ENCODE data around the gene RAB40B. TPM values are rescaled to one million over a fixed set of nuclear protein-coding genes. Genes with fewer than 3 reads are reported as not detected.

RAB40B gene
- total and polyA plus RNA-seq, 2 of the 13 experiments (the other 11 are each of a cell fraction or from before 2014, with no cell fraction given): 6.2 to 6.5 TPM

GRCh38 chr17:82691714-82692113 lies 6.8 kb downstream of the RAB40B start:
- FAIRE-seq: no peak
- H3K4me2 ChIP-seq (ENCODE audit: low read depth, low read length): no peak overlapping the region
- no peak overlapping the region for H3K27ac ChIP-seq (ENCODE audit: extremely low read length, insufficient read depth, low read length)
- H3K4me1 ChIP-seq (ENCODE audit: insufficient read depth, low read length): peaks cover 16% of the 10 kb centered on the region
- H3K9ac ChIP-seq (ENCODE audit: insufficient read depth, low read depth, low read length): no peak overlapping the region
- intact Hi-C loops (cut with micrococcal nuclease; ENCODE audit: unreplicated experiment): no loop called here
- TF ChIP-seq MED13 (CRISPR knock-in tag; IDR thresholded peaks at IDR 0.05): no peak
- no peak for TF ChIP-seq MATR3 (CRISPR knock-in tag; IDR thresholded peaks at IDR 0.05)
- no peak for TF ChIP-seq RAD51 (IDR thresholded peaks at IDR 0.05; ENCODE audit: borderline replicate concordance)
- TF ChIP-seq, protein P1, sequence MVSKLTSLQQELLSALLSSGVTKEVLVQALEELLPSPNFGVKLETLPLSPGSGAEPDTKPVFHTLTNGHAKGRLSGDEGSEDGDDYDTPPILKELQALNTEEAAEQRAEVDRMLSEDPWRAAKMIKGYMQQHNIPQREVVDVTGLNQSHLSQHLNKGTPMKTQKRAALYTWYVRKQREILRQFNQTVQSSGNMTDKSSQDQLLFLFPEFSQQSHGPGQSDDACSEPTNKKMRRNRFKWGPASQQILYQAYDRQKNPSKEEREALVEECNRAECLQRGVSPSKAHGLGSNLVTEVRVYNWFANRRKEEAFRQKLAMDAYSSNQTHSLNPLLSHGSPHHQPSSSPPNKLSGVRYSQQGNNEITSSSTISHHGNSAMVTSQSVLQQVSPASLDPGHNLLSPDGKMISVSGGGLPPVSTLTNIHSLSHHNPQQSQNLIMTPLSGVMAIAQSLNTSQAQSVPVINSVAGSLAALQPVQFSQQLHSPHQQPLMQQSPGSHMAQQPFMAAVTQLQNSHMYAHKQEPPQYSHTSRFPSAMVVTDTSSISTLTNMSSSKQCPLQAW (CRISPR knock-in tag; IDR thresholded peaks at IDR 0.05): no peak
- TF ChIP-seq FOSL1 (CRISPR knock-in tag; IDR thresholded peaks at IDR 0.05; ENCODE audit: borderline replicate concordance): no peak
- TF ChIP-seq ZFP62 (CRISPR knock-in tag; IDR thresholded peaks at IDR 0.05): no peak
- TF ChIP-seq PPARG (CRISPR knock-in tag; conservative IDR thresholded peaks at IDR 0.05): no peak
- no peak for TF ChIP-seq ETS1 (CRISPR knock-in tag; IDR thresholded peaks at IDR 0.05)
- no peak for TF ChIP-seq ZNF549 (CRISPR knock-in tag; IDR thresholded peaks at IDR 0.05)
- no peak for TF ChIP-seq NCOR1 (IDR thresholded peaks at IDR 0.05; ENCODE audit: borderline replicate concordance, low read length)
- no peak for TF ChIP-seq ZNF451 (CRISPR knock-in tag; IDR thresholded peaks at IDR 0.05)
- no peak for TF ChIP-seq ZNF225 (CRISPR knock-in tag; IDR thresholded peaks at IDR 0.05)
- TF ChIP-seq TBX2 (CRISPR knock-in tag; IDR thresholded peaks at IDR 0.05; ENCODE audit: borderline replicate concordance): no peak
- TF ChIP-seq, protein P2, sequence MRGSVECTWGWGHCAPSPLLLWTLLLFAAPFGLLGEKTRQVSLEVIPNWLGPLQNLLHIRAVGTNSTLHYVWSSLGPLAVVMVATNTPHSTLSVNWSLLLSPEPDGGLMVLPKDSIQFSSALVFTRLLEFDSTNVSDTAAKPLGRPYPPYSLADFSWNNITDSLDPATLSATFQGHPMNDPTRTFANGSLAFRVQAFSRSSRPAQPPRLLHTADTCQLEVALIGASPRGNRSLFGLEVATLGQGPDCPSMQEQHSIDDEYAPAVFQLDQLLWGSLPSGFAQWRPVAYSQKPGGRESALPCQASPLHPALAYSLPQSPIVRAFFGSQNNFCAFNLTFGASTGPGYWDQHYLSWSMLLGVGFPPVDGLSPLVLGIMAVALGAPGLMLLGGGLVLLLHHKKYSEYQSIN (CRISPR knock-in tag; IDR thresholded peaks at IDR 0.05; ENCODE audit: borderline replicate concordance): no peak
- no peak for TF ChIP-seq KDM6A (CRISPR knock-in tag; IDR thresholded peaks at IDR 0.05; ENCODE audit: low read depth)
- DNase-seq (ENCODE audit: low spot score): no peak
- ChIA-PET CTCF (ENCODE audit: low intra/inter-chr PET ratio, low total read pairs) (no interaction called here), POLR2A (no interaction called here)
- no peak for ATAC-seq
- no peaks in the 10 kb centered on the region for H3K36me3 ChIP-seq (replicated peaks in 1 of 2; ENCODE audit: control insufficient read depth in 1 of 2, insufficient read depth in 2 of 2, low read length in 2 of 2)
- H3K4me3 ChIP-seq (replicated peaks in 1 of 3; ENCODE audit: insufficient read depth in 1 of 3, low read depth in 2 of 3, low read length in 3 of 3): no peak overlapping the region
- 88% methylated on average over 13 of the region's 17 CpGs for WGBS (ENCODE audit: low lambda C conversion rate)
- no TSS peak for BruUV-seq (replicated peaks)
- in situ Hi-C loops (cut with HindIII; ENCODE audit: extremely low pct_ligation_motif_present, low pct_unique_long_range_greater_than_20kb): no loop called here
- no peaks in the 10 kb centered on the region for H3K27me3 ChIP-seq (ENCODE audit: control insufficient read depth in 1 of 2, insufficient read depth in 2 of 2, low read length in 2 of 2)
- no peak overlapping the region for H2AFZ ChIP-seq (ENCODE audit: low read length)
- peaks cover 15% of the 10 kb centered on the region for H3K9me3 ChIP-seq (ENCODE audit: low read length)
- H3K79me2 ChIP-seq (ENCODE audit: insufficient read depth, low read length): no peaks in the 10 kb centered on the region
- H4K20me1 ChIP-seq (ENCODE audit: insufficient read depth, low read length): no peaks in the 10 kb centered on the region
